IPS DF 4.7 (cell line): ENCODE measurements around the gene PSMG4.
"Not testable (repeated sequence)": the region's sequence is repeated elsewhere in the genome, so short reads cannot be mapped to it uniquely, and the experiment has no call there.

Experiments
- DNase-seq: peaks from one replicate; pipeline ENCODE4 v3.0.0-alpha.2; 2013; ENCODE audit warnings: low spot score; ENCODE audit errors: extremely low read depth

Gene PSMG4

GRCh38 chr6:3230256-3230882, 28.4 kb upstream of the PSMG4 start:
- DNase-seq = no peak

- no peak for DNase-seq
These were observed 27.9 kb upstream of the PSMG4 start for GRCh38 chr6:3230900-3231246.

- no peak for DNase-seq
These were observed 27.3 kb upstream of the PSMG4 start for GRCh38 chr6:3231247-3232016.

GRCh38 chr6:3232017-3232945, 26.5 kb upstream of the PSMG4 start:
- DNase-seq = no peak

- no peak for DNase-seq
These were observed 25.4 kb upstream of the PSMG4 start for GRCh38 chr6:3233321-3233720.

GRCh38 chr6:3233904-3234303, 24.8 kb upstream of the PSMG4 start:
- DNase-seq = no peak

GRCh38 chr6:3235486-3235885, 23.3 kb upstream of the PSMG4 start:
- DNase-seq = no peak

GRCh38 chr6:3236005-3236404, 22.7 kb upstream of the PSMG4 start:
- DNase-seq = no peak

- DNase-seq = no peak
These were observed 20.7 kb upstream of the PSMG4 start for GRCh38 chr6:3237761-3238662.

GRCh38 chr6:3239110-3239830, 19.5 kb upstream of the PSMG4 start:
- no peak for DNase-seq

GRCh38 chr6:3240595-3240994, 18.2 kb upstream of the PSMG4 start:
- DNase-seq = no peak

GRCh38 chr6:3241745-3242144, 17.0 kb upstream of the PSMG4 start:
- DNase-seq = not testable (repeated sequence)

GRCh38 chr6:3242768-3243167, 16.0 kb upstream of the PSMG4 start:
- DNase-seq = no peak

- DNase-seq = no peak
These were observed 14.5 kb upstream of the PSMG4 start for GRCh38 chr6:3244003-3244831.

- not testable (repeated sequence) for DNase-seq
These were observed 13.9 kb upstream of the PSMG4 start for GRCh38 chr6:3244832-3245161.

- no peak for DNase-seq
These were observed 13.5 kb upstream of the PSMG4 start for GRCh38 chr6:3245216-3245615.

- DNase-seq = no peak
These were observed 11.2 kb upstream of the PSMG4 start for GRCh38 chr6:3247255-3248146.

- no peak for DNase-seq
These were observed 8.9 kb upstream of the PSMG4 start for GRCh38 chr6:3249821-3250220.

GRCh38 chr6:3250231-3250675, 8.5 kb upstream of the PSMG4 start:
- DNase-seq = no peak
